IPS-18c (cell line): ENCODE results near the gene POLE.

Experiments used
- H3K4me3 ChIP-seq: 2 replicates; pipeline ENCODE4 v1.7.0; 2013; ENCODE audit warnings: low read depth, mild to moderate bottlenecking, low read length, moderate library complexity; ENCODE audit not compliant: insufficient read depth
- H3K9me3 ChIP-seq: one replicate; pipeline ENCODE4 v1.6.1; 2013; ENCODE audit warnings: mild to moderate bottlenecking, low read length, moderate library complexity; ENCODE audit not compliant: control insufficient read depth, insufficient read depth

Gene POLE, protein sequence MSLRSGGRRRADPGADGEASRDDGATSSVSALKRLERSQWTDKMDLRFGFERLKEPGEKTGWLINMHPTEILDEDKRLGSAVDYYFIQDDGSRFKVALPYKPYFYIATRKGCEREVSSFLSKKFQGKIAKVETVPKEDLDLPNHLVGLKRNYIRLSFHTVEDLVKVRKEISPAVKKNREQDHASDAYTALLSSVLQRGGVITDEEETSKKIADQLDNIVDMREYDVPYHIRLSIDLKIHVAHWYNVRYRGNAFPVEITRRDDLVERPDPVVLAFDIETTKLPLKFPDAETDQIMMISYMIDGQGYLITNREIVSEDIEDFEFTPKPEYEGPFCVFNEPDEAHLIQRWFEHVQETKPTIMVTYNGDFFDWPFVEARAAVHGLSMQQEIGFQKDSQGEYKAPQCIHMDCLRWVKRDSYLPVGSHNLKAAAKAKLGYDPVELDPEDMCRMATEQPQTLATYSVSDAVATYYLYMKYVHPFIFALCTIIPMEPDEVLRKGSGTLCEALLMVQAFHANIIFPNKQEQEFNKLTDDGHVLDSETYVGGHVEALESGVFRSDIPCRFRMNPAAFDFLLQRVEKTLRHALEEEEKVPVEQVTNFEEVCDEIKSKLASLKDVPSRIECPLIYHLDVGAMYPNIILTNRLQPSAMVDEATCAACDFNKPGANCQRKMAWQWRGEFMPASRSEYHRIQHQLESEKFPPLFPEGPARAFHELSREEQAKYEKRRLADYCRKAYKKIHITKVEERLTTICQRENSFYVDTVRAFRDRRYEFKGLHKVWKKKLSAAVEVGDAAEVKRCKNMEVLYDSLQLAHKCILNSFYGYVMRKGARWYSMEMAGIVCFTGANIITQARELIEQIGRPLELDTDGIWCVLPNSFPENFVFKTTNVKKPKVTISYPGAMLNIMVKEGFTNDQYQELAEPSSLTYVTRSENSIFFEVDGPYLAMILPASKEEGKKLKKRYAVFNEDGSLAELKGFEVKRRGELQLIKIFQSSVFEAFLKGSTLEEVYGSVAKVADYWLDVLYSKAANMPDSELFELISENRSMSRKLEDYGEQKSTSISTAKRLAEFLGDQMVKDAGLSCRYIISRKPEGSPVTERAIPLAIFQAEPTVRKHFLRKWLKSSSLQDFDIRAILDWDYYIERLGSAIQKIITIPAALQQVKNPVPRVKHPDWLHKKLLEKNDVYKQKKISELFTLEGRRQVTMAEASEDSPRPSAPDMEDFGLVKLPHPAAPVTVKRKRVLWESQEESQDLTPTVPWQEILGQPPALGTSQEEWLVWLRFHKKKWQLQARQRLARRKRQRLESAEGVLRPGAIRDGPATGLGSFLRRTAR (N-terminal part only)

GRCh38 chr12:132687211-132688164 is at the start of gene POLE, which contains the start of gene PXMP2:
POLE (minus strand) TSS chr12:132687342; CDS start chr12:132687315, 27 bp downstream.
PXMP2 (plus strand) TSS chr12:132687587; CDS start chr12:132687671, 84 bp downstream.
- H3K4me3 ChIP-seq = peak within 1 kb of the TSS; percentile 68
- no peaks in the 10 kb centered on the region for H3K9me3 ChIP-seq

- Histone ChIP-seq H3K9me3 (no peaks in the 10 kb centered on the region), H3K4me3 (no peak overlapping the region)
Observed at GRCh38 chr12:132736913-132737312, 49.8 kb upstream of the POLE start.

GRCh38 chr12:132736378-132736777 is 49.2 kb upstream of the POLE start:
- peaks cover 2% of the 10 kb centered on the region for H3K9me3 ChIP-seq
- H3K4me3 ChIP-seq = no peak overlapping the region

- Histone ChIP-seq H3K4me3 (no peak overlapping the region), H3K9me3 (peaks cover 3% of the 10 kb centered on the region)
Observed at GRCh38 chr12:132735496-132735895, 48.4 kb upstream of the POLE start.

- H3K4me3 ChIP-seq = no peak overlapping the region
- peaks cover 6% of the 10 kb centered on the region for H3K9me3 ChIP-seq
Observed at GRCh38 chr12:132734206-132734605, 47.1 kb upstream of the POLE start.

DNA sequence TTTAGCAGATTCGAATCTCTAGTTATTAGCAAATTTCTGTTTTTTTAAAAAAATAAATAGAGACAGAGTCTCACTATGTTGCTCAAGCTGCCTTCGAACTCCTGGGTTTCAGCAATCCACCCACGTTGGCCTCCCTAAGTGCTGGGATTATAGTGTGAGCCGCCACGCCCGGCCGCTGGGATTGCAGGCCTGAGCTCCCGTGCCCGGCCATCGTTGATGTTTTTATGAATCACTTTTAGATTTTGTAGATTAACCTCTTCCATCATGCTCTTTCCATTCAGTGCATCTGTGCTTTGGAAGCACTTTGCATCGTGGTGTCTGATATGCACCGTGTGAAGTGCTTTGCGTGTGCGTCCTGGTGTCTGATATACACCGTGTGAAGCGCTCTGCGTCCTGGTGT is 44.4 kb upstream of the POLE start:
- Histone ChIP-seq H3K4me3 (no peak overlapping the region), H3K9me3 (peaks cover 6% of the 10 kb centered on the region)

- no peak overlapping the region for H3K4me3 ChIP-seq
- H3K9me3 ChIP-seq = peaks cover 6% of the 10 kb centered on the region
Observed at GRCh38 chr12:132730353-132730752, 43.2 kb upstream of the POLE start.

- Histone ChIP-seq H3K4me3 (no peak overlapping the region), H3K9me3 (peaks cover 6% of the 10 kb centered on the region)
Observed at GRCh38 chr12:132729541-132730320, 42.6 kb upstream of the POLE start.

- H3K9me3 ChIP-seq = peaks cover 6% of the 10 kb centered on the region
- H3K4me3 ChIP-seq = no peak overlapping the region
Observed at GRCh38 chr12:132728502-132728901, 41.4 kb upstream of the POLE start.

- Histone ChIP-seq H3K9me3 (peaks cover 6% of the 10 kb centered on the region), H3K4me3 (no peak overlapping the region)
Observed at GRCh38 chr12:132727091-132727794, 40.1 kb upstream of the POLE start.

GRCh38 chr12:132726386-132726785 is 39.2 kb upstream of the POLE start:
- Histone ChIP-seq H3K4me3 (no peak overlapping the region), H3K9me3 (peaks cover 4% of the 10 kb centered on the region)

- H3K9me3 ChIP-seq = no peaks in the 10 kb centered on the region
Observed at GRCh38 chr12:132724506-132725241, 37.5 kb upstream of the POLE start.

GRCh38 chr12:132723764-132724140 is 36.6 kb upstream of the POLE start:
- H3K9me3 ChIP-seq = no peaks in the 10 kb centered on the region
- H3K4me3 ChIP-seq = no peak overlapping the region

More at GRCh38 chr12:132724506-132725241, 37.5 kb upstream of the POLE start:
- H3K4me3 ChIP-seq = no peak overlapping the region

- H3K4me3 ChIP-seq = no peak overlapping the region
- no peaks in the 10 kb centered on the region for H3K9me3 ChIP-seq
Observed at GRCh38 chr12:132723015-132723763, 36.0 kb upstream of the POLE start.
